ENCODE data around the gene JAM3.
A peak's percentile ranks its signal among the peaks of the same experiment; 100 is the strongest.

Gene JAM3

DNA sequence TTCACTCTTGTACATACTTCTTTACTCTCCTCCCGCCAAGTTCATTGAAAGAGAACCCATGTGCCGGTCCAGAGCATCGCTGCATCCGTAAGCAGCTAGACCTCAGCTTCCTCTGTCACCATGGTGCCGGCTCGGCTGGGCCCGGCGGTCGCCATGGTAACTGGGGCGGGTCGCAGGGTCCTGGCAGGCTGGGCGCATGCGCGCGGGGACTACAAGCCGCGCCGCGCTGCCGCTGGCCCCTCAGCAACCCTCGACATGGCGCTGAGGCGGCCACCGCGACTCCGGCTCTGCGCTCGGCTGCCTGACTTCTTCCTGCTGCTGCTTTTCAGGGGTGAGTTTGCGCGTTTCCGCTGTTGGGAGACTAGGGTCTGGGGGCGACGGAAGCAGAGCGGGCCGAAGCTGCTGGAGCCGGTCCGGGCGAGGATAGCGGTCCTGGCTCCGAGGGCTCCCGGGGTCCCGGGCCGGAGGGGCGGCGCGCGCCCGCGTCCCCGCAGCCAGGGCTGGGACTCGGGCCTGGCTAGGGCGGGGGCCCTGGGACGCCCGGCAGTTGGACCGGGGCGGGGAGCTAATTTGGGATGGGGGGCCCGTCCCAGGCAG is at the start of gene JAM3:
TSS of gene JAM3 (plus strand) at position 244 of the 597 bp plus-strand sequence. CDS start at position 256, 12 bp downstream.
- peak within 1 kb of the TSS; percentile 84 for H3K4me3 ChIP-seq (ENCODE audit: low read depth, low read length)
- no peak for TF ChIP-seq CTCF (IDR thresholded peaks at IDR 0.05; ENCODE audit: low read depth, low read length)

DNA sequence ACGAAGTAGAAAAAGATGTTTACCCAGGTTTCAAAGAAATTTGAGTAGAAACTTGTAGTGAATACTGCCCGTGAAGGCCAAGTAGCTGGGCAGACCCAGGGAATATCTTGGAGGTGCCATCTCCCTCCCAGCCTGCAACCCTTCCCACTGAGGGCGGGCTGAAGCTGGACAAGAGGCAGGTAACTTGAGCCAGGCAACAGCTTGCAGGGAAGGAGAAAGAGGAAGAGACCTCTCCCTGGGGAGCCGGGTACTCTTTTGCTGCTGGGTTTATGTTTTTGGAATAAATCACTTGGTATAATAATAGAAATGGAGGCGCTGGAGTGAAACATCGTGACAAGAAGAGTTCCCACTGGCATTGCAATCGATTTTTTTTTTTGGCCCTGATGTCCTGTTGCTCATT is 49.4 kb upstream of the JAM3 start:
- H3K4me3 ChIP-seq (ENCODE audit: low read depth, low read length), result no peak overlapping the region
- no peak for TF ChIP-seq CTCF (IDR thresholded peaks at IDR 0.05; ENCODE audit: low read depth, low read length)

DNA sequence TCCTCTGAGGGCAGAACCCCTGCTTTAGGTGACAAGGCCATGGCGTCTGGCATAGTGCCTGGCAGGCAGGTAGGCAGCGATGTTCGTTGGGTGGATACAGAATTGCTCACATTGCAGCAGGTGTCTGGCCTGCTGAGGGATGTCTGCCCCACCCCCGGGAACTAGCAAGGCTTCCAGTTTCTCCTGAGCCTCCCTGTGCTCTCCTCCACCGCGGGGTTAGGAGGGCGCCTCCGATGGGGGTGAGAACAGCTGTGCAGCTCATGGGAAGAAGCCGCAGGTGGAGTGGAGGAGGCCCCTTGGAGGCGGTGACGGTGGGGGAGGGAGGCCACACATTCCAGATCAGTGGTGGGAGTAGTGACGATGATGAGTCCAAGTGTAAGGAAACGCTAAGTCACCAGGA is 48.3 kb upstream of the JAM3 start:
- TF ChIP-seq CTCF (IDR thresholded peaks at IDR 0.05; ENCODE audit: low read depth, low read length), result no peak
- no peak overlapping the region for H3K4me3 ChIP-seq (ENCODE audit: low read depth, low read length)

GRCh38 chr11:134021326-134021725 is 47.5 kb upstream of the JAM3 start:
- H3K4me3 ChIP-seq (ENCODE audit: low read depth, low read length), result no peak overlapping the region
- TF ChIP-seq CTCF (IDR thresholded peaks at IDR 0.05; ENCODE audit: low read depth, low read length), result no peak

- no peak for TF ChIP-seq CTCF (IDR thresholded peaks at IDR 0.05; ENCODE audit: low read depth, low read length)
- no peak overlapping the region for H3K4me3 ChIP-seq (ENCODE audit: low read depth, low read length)
Measured at GRCh38 chr11:134022748-134023147, 46.1 kb upstream of the JAM3 start.

DNA sequence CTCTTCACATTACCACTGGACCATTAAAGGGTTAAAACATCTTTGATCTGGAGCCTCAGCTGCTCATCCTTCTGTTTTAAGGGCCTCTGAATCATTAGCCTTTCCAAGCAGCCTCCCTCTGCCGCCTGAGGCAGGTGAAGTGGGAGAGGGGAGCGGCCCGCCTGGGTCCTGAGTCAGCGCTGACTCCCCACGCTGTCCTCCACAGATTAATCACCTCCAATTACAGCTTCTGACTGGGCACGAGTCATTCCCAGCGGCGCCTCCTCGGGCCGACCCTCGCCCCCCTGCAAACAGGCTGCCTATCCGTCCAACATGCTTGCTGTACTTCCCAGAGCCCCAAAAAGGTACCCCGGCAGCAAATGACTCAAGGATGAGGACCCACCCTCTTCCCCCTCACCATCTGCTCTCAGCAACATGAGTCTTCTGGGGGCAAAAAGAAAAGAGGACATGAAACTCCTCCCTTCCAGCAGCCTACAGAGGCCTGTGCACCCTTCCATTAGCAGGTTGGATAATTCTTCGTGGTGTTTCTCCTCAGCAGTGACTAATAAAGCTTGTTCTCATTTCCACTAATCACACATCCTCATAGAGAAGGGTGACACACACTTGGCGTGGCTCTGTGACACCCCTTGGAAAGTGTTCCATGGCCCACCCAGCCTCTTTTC is 44.3 kb upstream of the JAM3 start:
- H3K4me3 ChIP-seq (ENCODE audit: low read depth, low read length), result no peak overlapping the region
- no peak for TF ChIP-seq CTCF (IDR thresholded peaks at IDR 0.05; ENCODE audit: low read depth, low read length)

GRCh38 chr11:134025082-134025429 is 43.8 kb upstream of the JAM3 start:
- no peak for TF ChIP-seq CTCF (IDR thresholded peaks at IDR 0.05; ENCODE audit: low read depth, low read length)
- H3K4me3 ChIP-seq (ENCODE audit: low read depth, low read length), result no peak overlapping the region

Data from WI38 (cell line).